Gastroesophageal sphincter (tissue), 4 donors: ENCODE data around the gene ZBTB4. TPM values are rescaled to one million over a fixed set of nuclear protein-coding genes. Genes with fewer than 3 reads are reported as not detected.

Experiments
- ATAC-seq: fragments of 150-250 bp; one replicate; pipeline ENCODE4 v1.9.1; 2016; ENCODE audit warnings: mild to moderate bottlenecking, moderate library complexity
- H3K27ac ChIP-seq, 4 donors: fragments of 200-600 bp; sonication (generic) in 3 of 4; 1 replicate in 3 of 4; 2 replicates in 1 of 4; pipeline ENCODE4 v1.5.1; 2016 to 2019
- H3K27me3 ChIP-seq: fragments of 200-600 bp; sonication (generic); one replicate; pipeline ENCODE4 v1.5.1; 2019
- H3K36me3 ChIP-seq, 2 donors: fragments of 200-600 bp; sonication (generic); one replicate each; pipeline ENCODE4 v1.5.1; 2019; ENCODE audit warnings: control low read depth in 1 of 2
- H3K4me1 ChIP-seq, 3 donors: fragments of 200-600 bp; sonication (generic); 1 replicate in 2 of 3; 2 replicates in 1 of 3; pipeline ENCODE4 v1.5.1; 2016 to 2019; ENCODE audit warnings: control low read depth in 2 of 3
- H3K4me3 ChIP-seq, 2 donors: fragments of 200-600 bp; sonication (generic); one replicate each; pipeline ENCODE4 v1.5.1; 2019; ENCODE audit warnings: mild to moderate bottlenecking in 1 of 2, moderate library complexity in 1 of 2
- H3K9me3 ChIP-seq, 3 donors: fragments of 200-600 bp; sonication (generic); one replicate each; pipeline ENCODE4 v1.5.1; 2017 to 2019; ENCODE audit warnings: control low read depth in 2 of 3
- CTCF ChIP-seq, 4 experiments: fragments of 200-600 bp in 2 of 4; fragments of 450-650 bp in 2 of 4; sonication (generic) in 1 of 4; IDR thresholded peaks; one replicate each; pipeline ENCODE4 v1.5.1; 2017 to 2019; ENCODE audit warnings: antibody characterized with exemption in 4 of 4, mild to moderate bottlenecking in 2 of 4, moderate library complexity in 2 of 4
- EP300 ChIP-seq: sonication (generic); formaldehyde crosslinking; IDR thresholded peaks from one replicate; pipeline ENCODE4 v1.6.1; 2017; ENCODE audit warnings: antibody characterized with exemption, mild to moderate bottlenecking
- POLR2A ChIP-seq, 2 donors: fragments of 450-650 bp; IDR thresholded peaks; one replicate each; pipeline ENCODE4 v1.6.1; 2017; ENCODE audit warnings: antibody characterized with exemption in 2 of 2, mild to moderate bottlenecking in 2 of 2, moderate library complexity in 1 of 2
- POLR2AphosphoS5 ChIP-seq: sonication (generic); formaldehyde crosslinking; IDR thresholded peaks from one replicate; pipeline ENCODE4 v1.6.1; 2017; ENCODE audit warnings: antibody characterized with exemption
- WGBS, 2 donors: methylation state at CpG; one replicate each; pipeline ENCODE4 v1.1.5; 2018; ENCODE audit warnings: low coverage in 1 of 2; 5-methylcytosine and 5-hydroxymethylcytosine counted together
- total RNA-seq, 4 donors: library from RNA; depleted of rRNA; stranded (reverse); fragments of >200 nt; gene quantifications; one replicate each; pipeline ENCODE4 v1.1.0, GENCODE V29; 2016

Gene ZBTB4
- total RNA-seq, 4 donors from 2014 or later = 68.4 to 115 (median 80.2) TPM

GRCh38 chr17:7496470-7497183, 17.2 kb upstream of the ZBTB4 start:
- H3K9me3 ChIP-seq = no peaks in the 10 kb centered on the region
- no peaks in the 10 kb centered on the region for H3K27me3 ChIP-seq
- no peak overlapping the region for H3K4me3 ChIP-seq
- peaks cover 0 to 69% of the 10 kb centered on the region in 2 donors for H3K36me3 ChIP-seq
- ATAC-seq = no peak
- no peak for TF ChIP-seq POLR2AphosphoS5
- no peak for TF ChIP-seq CTCF (IDR thresholded peaks at IDR 0.05)
- TF ChIP-seq POLR2A (IDR thresholded peaks at IDR 0.05) = no peak
- no peak for TF ChIP-seq EP300
- WGBS, 2 donors = 67 to 74% methylated on average over 9 to 12 of the region's 20 CpGs
- H3K27ac ChIP-seq = peak overlapping the region in 2 of 4 donors; percentile 16 to 24
- peaks cover 0 to 24% (median 0%) of the 10 kb centered on the region in 3 donors for H3K4me1 ChIP-seq

DNA sequence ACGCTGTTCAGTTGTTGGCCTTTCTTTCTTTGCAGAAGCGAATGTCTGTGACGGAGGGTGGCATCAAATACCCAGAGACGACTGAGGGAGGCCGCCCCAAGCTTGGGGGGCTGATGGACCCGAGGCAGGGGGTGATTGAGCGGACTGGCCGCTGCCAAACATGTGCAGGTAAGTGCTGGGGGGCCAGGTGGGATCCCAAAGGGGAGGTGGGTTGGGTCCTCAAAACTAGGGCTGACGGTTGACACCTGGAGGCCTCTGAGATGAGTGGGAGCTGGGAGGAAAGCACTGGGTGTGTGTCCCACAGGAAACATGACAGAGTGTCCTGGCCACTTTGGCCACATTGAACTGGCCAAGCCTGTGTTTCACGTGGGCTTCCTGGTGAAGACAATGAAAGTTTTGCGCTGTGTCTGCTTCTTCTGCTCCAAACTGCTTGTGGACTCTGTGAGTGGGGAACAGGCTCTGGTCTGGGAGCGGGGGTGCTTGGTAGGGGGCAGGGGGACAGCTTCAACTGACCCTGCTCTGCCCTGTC, 16.5 kb upstream of the ZBTB4 start:
- Histone ChIP-seq H3K27ac (peak overlapping the region in 1 of 4 donors; percentile 16), H3K36me3 (peaks cover 0 to 68% of the 10 kb centered on the region in 2 donors), H3K9me3 (no peaks in the 10 kb centered on the region), H3K4me1 (peaks cover 0 to 30% (median 0%) of the 10 kb centered on the region in 3 donors), H3K27me3 (no peaks in the 10 kb centered on the region), H3K4me3 (no peak overlapping the region)
- TF ChIP-seq CTCF (IDR thresholded peaks at IDR 0.05) = no peak
- WGBS, 2 donors = 67 to 76% methylated on average over 1 to 3 of the region's 12 CpGs
- ATAC-seq = no peak

DNA sequence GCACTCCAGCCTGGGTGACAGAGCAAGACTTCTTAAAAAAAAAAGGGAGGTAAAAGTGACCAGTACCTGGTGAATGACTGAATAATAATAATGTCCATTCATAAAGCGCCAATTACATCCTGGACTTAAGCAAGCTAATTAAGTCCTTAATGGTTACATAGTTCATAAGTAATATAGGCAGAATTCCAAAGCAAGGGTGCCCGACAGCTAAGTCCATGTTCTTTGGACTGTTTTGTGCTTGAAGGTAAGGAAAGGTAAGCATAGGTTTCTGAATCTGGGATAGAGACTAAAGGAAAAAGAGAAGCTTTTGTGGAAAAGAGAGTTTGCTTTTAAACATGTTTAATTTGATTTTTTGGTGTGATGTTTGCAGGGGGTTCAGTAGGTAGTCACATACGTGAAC, 14.5 kb upstream of the ZBTB4 start:
- 89 to 90% methylated on average over 2 to 3 of the region's 3 CpGs for WGBS, 2 donors
- no peaks in the 10 kb centered on the region for H3K9me3 ChIP-seq
- no peak for TF ChIP-seq POLR2AphosphoS5
- TF ChIP-seq EP300 = no peak
- TF ChIP-seq CTCF (IDR thresholded peaks at IDR 0.05) = no peak
- no peak for TF ChIP-seq POLR2A (IDR thresholded peaks at IDR 0.05)
- H3K4me3 ChIP-seq = no peak overlapping the region
- H3K27me3 ChIP-seq = no peaks in the 10 kb centered on the region
- peaks cover 0 to 47% (median 0%) of the 10 kb centered on the region in 3 donors for H3K4me1 ChIP-seq
- H3K27ac ChIP-seq = no peak overlapping the region
- peaks cover 0 to 48% of the 10 kb centered on the region in 2 donors for H3K36me3 ChIP-seq
- no peak for ATAC-seq

- Histone ChIP-seq H3K27me3 (no peaks in the 10 kb centered on the region), H3K27ac (no peak overlapping the region), H3K9me3 (no peaks in the 10 kb centered on the region), H3K4me3 (no peak overlapping the region), H3K4me1 (peaks cover 0 to 71% (median 10%) of the 10 kb centered on the region in 3 donors), H3K36me3 (peaks cover 0 to 24% of the 10 kb centered on the region in 2 donors)
- WGBS, 2 donors = no CpG with 5 or more reads among the region's 1 CpG
- TF ChIP-seq EP300 (no peak), POLR2AphosphoS5 (no peak), CTCF (IDR thresholded peaks at IDR 0.05) (no peak)
- no peak for ATAC-seq
These were observed 12.2 kb upstream of the ZBTB4 start for GRCh38 chr17:7491583-7491982.

- Histone ChIP-seq H3K27me3 (no peaks in the 10 kb centered on the region), H3K4me3 (no peak overlapping the region), H3K27ac (no peak overlapping the region), H3K4me1 (peaks cover 2 to 80% (median 22%) of the 10 kb centered on the region in 3 donors), H3K36me3 (peaks cover 0 to 13% of the 10 kb centered on the region in 2 donors), H3K9me3 (no peaks in the 10 kb centered on the region)
- ATAC-seq = no peak
- 70% methylated on average over 6 to 8 of the region's 8 CpGs for WGBS, 2 donors
- TF ChIP-seq EP300 = no peak
These were observed 10.7 kb upstream of the ZBTB4 start for GRCh38 chr17:7490144-7490543.
